Mucosa of descending colon (tissue), 3 donors: ENCODE measurements around the gene LYSMD1. TPM values are rescaled to one million over a fixed set of nuclear protein-coding genes. Genes with fewer than 3 reads are reported as not detected.
A peak's percentile ranks its signal among the peaks of the same experiment; 100 is the strongest.
"Not testable (repeated sequence)": the region's sequence is repeated elsewhere in the genome, so short reads cannot be mapped to it uniquely, and the experiment has no call there.

Experiments
- ATAC-seq: fragments of 200-7000 bp; cut with Tn5 transposase; one replicate; pipeline ENCODE4 v1.9.1; 2020; ENCODE audit warnings: mild to moderate bottlenecking, moderate library complexity
- DNase-seq, 3 donors: peaks; one replicate each; pipeline ENCODE4 v3.0.0-alpha.2; 2020
- H3K36me3 ChIP-seq: fragments of 200-600 bp; one replicate; pipeline ENCODE4 v1.8.0; 2021; ENCODE audit warnings: low read depth, mild to moderate bottlenecking
- H3K4me1 ChIP-seq: fragments of 200-600 bp; one replicate; pipeline ENCODE4 v1.8.0; 2021; ENCODE audit warnings: low read depth, mild to moderate bottlenecking
- H3K4me3 ChIP-seq: fragments of 200-600 bp; one replicate; pipeline ENCODE4 v1.8.0; 2021; ENCODE audit warnings: mild to moderate bottlenecking
- H3K9me3 ChIP-seq: fragments of 200-600 bp; one replicate; pipeline ENCODE4 v1.8.0; 2021; ENCODE audit warnings: mild to moderate bottlenecking
- CTCF ChIP-seq: fragments of 200-600 bp; IDR thresholded peaks from one replicate; pipeline ENCODE4 v1.8.0; 2022; ENCODE audit warnings: antibody characterized with exemption, mild to moderate bottlenecking
- intact Hi-C, 2 donors: fragments of 100-400 bp; cut with DNase I in 1 of 2; cut with micrococcal nuclease in 1 of 2; formaldehyde crosslinking; loops; one replicate each; pipeline versions ENCODE4 v1.11.0 to v1.11.1; 2022; cut with DNase I, micrococcal nuclease
- total RNA-seq, 3 donors: library from RNA; stranded (reverse); fragmentation: NEBNext Ultra II Directional in 2 of 3; extraction: Animal tissue kit (Norgen Biotek cat#: 25700) in 2 of 3; gene quantifications; one replicate each; pipeline versions ENCODE4 v1.2.1 to v1.2.4, GENCODE V29; 2021 to 2023
- donor health status: DM: no; HTN: no; CAD: no; lungs with moderate emphysema.
- donor health status: DM: no; HTN: no; CAD: no.
- donor health status: DM: no; HTN: yes; CAD: no.

The LYSMD1 gene
- total RNA-seq, 3 donors from 2014 or later = 7.6 to 14.0 (median 10.0) TPM

DNA sequence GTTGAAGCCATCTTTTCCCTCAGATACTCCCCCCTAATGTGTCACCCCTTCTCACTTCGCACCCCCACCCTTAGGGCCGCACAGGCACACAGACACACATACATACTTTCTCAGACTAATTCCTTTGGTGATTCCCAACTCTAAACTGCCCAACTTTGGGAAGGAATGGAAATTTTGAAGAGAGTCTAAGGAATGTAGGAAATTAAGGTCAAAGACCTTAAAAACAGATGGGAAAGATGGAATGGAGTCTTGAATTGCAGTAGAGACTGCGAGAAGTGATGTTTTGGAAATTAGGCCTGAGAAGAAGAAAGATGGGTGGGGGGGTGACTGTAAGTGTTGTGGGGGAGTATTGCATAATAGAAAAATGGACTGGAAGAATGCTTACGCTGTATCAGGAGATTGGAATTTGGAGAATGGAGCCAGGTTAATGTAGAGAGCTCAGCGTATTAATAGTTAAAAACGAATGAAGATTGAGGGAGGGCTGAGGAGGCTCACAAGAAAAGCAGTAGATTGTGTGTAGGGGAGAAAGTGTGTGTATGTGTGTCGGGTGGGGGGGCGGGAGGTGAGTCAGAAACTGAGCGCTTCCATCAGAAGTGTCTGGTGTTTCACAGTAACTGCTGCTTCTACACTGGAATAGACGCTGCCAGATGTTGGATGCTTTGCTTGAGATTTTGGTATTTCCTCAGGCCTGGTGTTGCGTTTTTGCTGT, 34.3 kb upstream of the LYSMD1 start:
- ATAC-seq = no peak
- no peak overlapping the region for H3K4me3 ChIP-seq

GRCh38 chr1:151198254-151199127, 32.8 kb upstream of the LYSMD1 start, which contains the start of gene PIP5K1A:
Gene PIP5K1A, plus strand, starts transcription at chr1:151198552. Its CDS starts 445 bp downstream, at chr1:151198997.
- peak; percentile 98 to 99 (median 98) for DNase-seq
- Histone ChIP-seq H3K4me3 (peak within 1 kb of the TSS; percentile 58), H3K4me1 (peaks cover 27% of the 10 kb centered on the region), H3K36me3 (no peaks in the 10 kb centered on the region), H3K9me3 (no peaks in the 10 kb centered on the region)
- intact Hi-C loops = loop anchor here in 1 of 2 donors (5.0 kb wide), 1 partner anchor 54 kb away; the partner anchor contains the start of gene PSMD4
- TF ChIP-seq CTCF = peak; percentile 16
- ATAC-seq = peak; percentile 86

More for the DNA sequence above, 34.3 kb upstream of the LYSMD1 start:
- H3K4me1 ChIP-seq = peaks cover 27% of the 10 kb centered on the region
- H3K36me3 ChIP-seq = no peaks in the 10 kb centered on the region
- no peaks in the 10 kb centered on the region for H3K9me3 ChIP-seq
- no peak for TF ChIP-seq CTCF
- intact Hi-C loops = loop anchor here in 1 of 2 donors (5.0 kb wide), 1 partner anchor 52 kb away; the partner anchor contains the start of gene PSMD4
- DNase-seq = no peak

DNA sequence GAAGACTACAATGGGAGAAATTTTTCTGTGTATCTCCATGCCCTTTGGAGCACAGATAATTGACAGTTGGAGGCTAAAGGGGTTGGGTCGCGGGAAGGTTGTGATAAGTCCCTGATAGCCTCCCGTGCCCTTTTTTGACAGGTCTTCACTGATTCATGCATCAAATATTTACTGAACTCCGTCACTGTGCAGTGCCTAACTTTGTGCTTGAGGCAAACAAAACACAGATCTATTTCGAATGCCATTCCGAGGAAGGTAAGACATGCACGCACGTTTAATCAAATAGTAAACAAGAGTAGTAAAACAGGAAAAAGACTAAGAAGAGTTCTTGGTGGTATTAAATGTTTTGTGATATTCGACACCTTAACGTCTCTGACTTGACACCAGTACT, 32.2 kb upstream of the LYSMD1 start:
- peaks cover 27% of the 10 kb centered on the region for H3K4me1 ChIP-seq
- H3K4me3 ChIP-seq = no peak overlapping the region
- no peaks in the 10 kb centered on the region for H3K9me3 ChIP-seq
- intact Hi-C loops = loop anchor here in 1 of 2 donors (5.0 kb wide), 1 partner anchor 54 kb away; the partner anchor contains the start of gene PSMD4
- H3K36me3 ChIP-seq = no peaks in the 10 kb centered on the region
- no peak for TF ChIP-seq CTCF
- peak; percentile 4 for ATAC-seq
- peak in 1 of 3 donors; percentile 32 for DNase-seq

- peak; percentile 43 for ATAC-seq
- peak; percentile 9 for TF ChIP-seq CTCF
- H3K4me3 ChIP-seq = no peak overlapping the region
- no peaks in the 10 kb centered on the region for H3K36me3 ChIP-seq
- peaks cover 18% of the 10 kb centered on the region for H3K4me1 ChIP-seq
- DNase-seq = peak in 2 of 3 donors; percentile 43 to 95
- intact Hi-C loops = loop anchor here in 1 of 2 donors (5.0 kb wide), 1 partner anchor 56 kb away; the partner anchor contains the start of gene PSMD4
- no peaks in the 10 kb centered on the region for H3K9me3 ChIP-seq
Observed at GRCh38 chr1:151196292-151196800, 30.6 kb upstream of the LYSMD1 start.

- not testable (repeated sequence) for H3K9me3 ChIP-seq, H3K4me3 ChIP-seq, H3K4me1 ChIP-seq, H3K36me3 ChIP-seq
- DNase-seq (peak; percentile 77 to 94 (median 83)), ATAC-seq (peak; percentile 74)
- intact Hi-C loops = loop anchor here in 1 of 2 donors (5.0 kb wide), 1 partner anchor 57 kb away; the partner anchor contains the start of gene PSMD4
Observed at GRCh38 chr1:151194894-151195594, 29.3 kb upstream of the LYSMD1 start.
